WI38 (cell line): ENCODE results near the gene PLXNC1.

Experiments used
- H3K4me3 ChIP-seq: 2 replicates; pipeline ENCODE4 v1.5.1; 2011; ENCODE audit warnings: low read depth, mild to moderate bottlenecking, control low read depth, low read length
- CTCF ChIP-seq: IDR thresholded peaks from 2 replicates; pipeline ENCODE4 v1.5.1; 2012; ENCODE audit warnings: low read depth, mild to moderate bottlenecking, control low read depth, low read length

The PLXNC1 gene

GRCh38 chr12:94116191-94116590, 32.2 kb upstream of the PLXNC1 start:
- H3K4me3 ChIP-seq: no peak overlapping the region
- no peak for TF ChIP-seq CTCF

GRCh38 chr12:94121886-94122285, 26.5 kb upstream of the PLXNC1 start:
- no peak overlapping the region for H3K4me3 ChIP-seq
- no peak for TF ChIP-seq CTCF

- no peak for TF ChIP-seq CTCF
Observed at GRCh38 chr12:94122591-94122990, 25.8 kb upstream of the PLXNC1 start.

GRCh38 chr12:94123127-94123526, 25.2 kb upstream of the PLXNC1 start:
- TF ChIP-seq CTCF: no peak
- no peak overlapping the region for H3K4me3 ChIP-seq

More at GRCh38 chr12:94122591-94122990, 25.8 kb upstream of the PLXNC1 start:
- no peak overlapping the region for H3K4me3 ChIP-seq

GRCh38 chr12:94126067-94126466, 22.3 kb upstream of the PLXNC1 start:
- no peak overlapping the region for H3K4me3 ChIP-seq
- TF ChIP-seq CTCF: no peak

- TF ChIP-seq CTCF: no peak
- no peak overlapping the region for H3K4me3 ChIP-seq
Observed at GRCh38 chr12:94127239-94128131, 20.9 kb upstream of the PLXNC1 start.

- TF ChIP-seq CTCF: no peak
- no peak overlapping the region for H3K4me3 ChIP-seq
Observed at GRCh38 chr12:94128280-94128679, 20.1 kb upstream of the PLXNC1 start.
